MM.1S (cell line): ENCODE results near the gene RAPGEFL1.

ENCODE experiments used
- EZH2 ChIP-seq: fragments of 300-600 bp; sonication (generic); optimal IDR thresholded peaks from 2 replicates; pipeline ENCODE3; 2017; ENCODE audit warnings: low read depth, mild to moderate bottlenecking, antibody characterized with exemption, low read length, mixed read lengths
- TF ChIP-seq, protein P1 (sequence below): fragments of 300-600 bp; sonication (generic); IDR thresholded peaks from 2 replicates; pipeline ENCODE4 v1.5.1; 2016; ENCODE audit warnings: antibody characterized with exemption, low read length, mixed read lengths

DNA sequence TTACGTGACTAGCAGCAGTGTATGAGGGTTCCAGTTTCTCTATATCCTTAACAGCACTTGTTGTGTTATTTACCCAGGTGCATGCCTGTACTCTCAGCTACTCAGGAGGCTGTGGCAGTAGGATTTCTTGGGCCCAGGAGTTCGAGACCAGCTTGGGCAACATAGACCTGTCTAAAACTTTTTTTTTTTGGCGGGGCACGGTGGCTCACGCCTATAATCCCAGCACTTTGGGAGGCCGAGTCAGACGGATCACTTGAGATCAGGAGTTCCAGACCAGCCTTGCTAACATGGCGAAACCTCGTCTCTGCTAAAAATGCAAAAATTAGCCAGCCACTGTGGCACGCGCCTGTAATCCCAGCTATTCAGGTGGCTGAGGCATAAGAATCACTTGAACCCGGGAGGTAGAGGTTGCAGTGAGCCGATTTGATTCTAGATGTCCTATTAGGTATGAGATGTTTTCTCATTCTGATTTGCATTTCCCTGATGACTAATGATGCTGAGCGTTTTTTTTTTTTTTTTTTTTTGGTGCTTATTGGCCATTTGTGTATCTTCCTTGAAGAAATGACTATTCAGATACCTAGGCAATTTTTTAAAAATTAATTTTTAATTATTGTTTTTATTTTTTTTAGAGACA is 23.6 kb upstream of the RAPGEFL1 start:
- TF ChIP-seq, protein P1, sequence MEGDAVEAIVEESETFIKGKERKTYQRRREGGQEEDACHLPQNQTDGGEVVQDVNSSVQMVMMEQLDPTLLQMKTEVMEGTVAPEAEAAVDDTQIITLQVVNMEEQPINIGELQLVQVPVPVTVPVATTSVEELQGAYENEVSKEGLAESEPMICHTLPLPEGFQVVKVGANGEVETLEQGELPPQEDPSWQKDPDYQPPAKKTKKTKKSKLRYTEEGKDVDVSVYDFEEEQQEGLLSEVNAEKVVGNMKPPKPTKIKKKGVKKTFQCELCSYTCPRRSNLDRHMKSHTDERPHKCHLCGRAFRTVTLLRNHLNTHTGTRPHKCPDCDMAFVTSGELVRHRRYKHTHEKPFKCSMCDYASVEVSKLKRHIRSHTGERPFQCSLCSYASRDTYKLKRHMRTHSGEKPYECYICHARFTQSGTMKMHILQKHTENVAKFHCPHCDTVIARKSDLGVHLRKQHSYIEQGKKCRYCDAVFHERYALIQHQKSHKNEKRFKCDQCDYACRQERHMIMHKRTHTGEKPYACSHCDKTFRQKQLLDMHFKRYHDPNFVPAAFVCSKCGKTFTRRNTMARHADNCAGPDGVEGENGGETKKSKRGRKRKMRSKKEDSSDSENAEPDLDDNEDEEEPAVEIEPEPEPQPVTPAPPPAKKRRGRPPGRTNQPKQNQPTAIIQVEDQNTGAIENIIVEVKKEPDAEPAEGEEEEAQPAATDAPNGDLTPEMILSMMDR, result no peak
- no peak for TF ChIP-seq EZH2
